ENCODE data around the gene ARHGEF6.

- TF ChIP-seq CREB1 (CRISPR knock-in tag; IDR thresholded peaks at IDR 0.05; ENCODE audit: low read depth) (no peak), CTCF (conservative IDR thresholded peaks at IDR 0.05; ENCODE audit: low read depth in 2 of 2) (peak in 1 of 2 experiments; percentile 20; a peak in 2 of 4 replicates), EZH2 (IDR thresholded peaks at IDR 0.05; ENCODE audit: low read depth, unreplicated experiment) (no peak), ZNF331 (CRISPR knock-in tag; IDR thresholded peaks at IDR 0.05; ENCODE audit: low read depth) (no peak), POLR2AphosphoS5 (IDR thresholded peaks at IDR 0.05; ENCODE audit: low read depth) (no peak; the same call in 1 of the 2 replicates), EZH2phosphoT487 (IDR thresholded peaks at IDR 0.05; ENCODE audit: unreplicated experiment) (no peak), ZNF114 (CRISPR knock-in tag; IDR thresholded peaks at IDR 0.05) (no peak), REST (IDR thresholded peaks at IDR 0.05; ENCODE audit: unreplicated experiment) (no peak), JUNB (IDR thresholded peaks at IDR 0.05; ENCODE audit: unreplicated experiment) (no peak), ETS1 (IDR thresholded peaks at IDR 0.05) (no peak), ZNF462 (CRISPR knock-in tag; IDR thresholded peaks at IDR 0.05) (no peak)
These were observed 13.4 kb downstream of the ARHGEF6 start for GRCh38 chrX:136767104-136767941.

Data from GM23338 (cell line).